Coronary artery (tissue), 2 donors: ENCODE results near the gene GPRIN1.

Experiments used
- DNase-seq: peaks from one replicate; pipeline ENCODE4 v3.0.0-alpha.2; 2017; ENCODE audit warnings: low spot score
- H3K27ac ChIP-seq, 2 donors: fragments of 200-600 bp; sonication (generic); one replicate each; pipeline ENCODE4 v1.5.1; 2016 to 2019
- H3K4me3 ChIP-seq: fragments of 200-600 bp; sonication (generic); 2 replicates; pipeline ENCODE4 v1.5.1; 2016; ENCODE audit warnings: mild to moderate bottlenecking, moderate library complexity
- TF ChIP-seq, protein P1 (sequence below): fragments of 200-600 bp; sonication (generic); IDR thresholded peaks from one replicate; pipeline ENCODE4 v1.5.1; 2019; ENCODE audit warnings: antibody characterized with exemption

Gene GPRIN1

DNA sequence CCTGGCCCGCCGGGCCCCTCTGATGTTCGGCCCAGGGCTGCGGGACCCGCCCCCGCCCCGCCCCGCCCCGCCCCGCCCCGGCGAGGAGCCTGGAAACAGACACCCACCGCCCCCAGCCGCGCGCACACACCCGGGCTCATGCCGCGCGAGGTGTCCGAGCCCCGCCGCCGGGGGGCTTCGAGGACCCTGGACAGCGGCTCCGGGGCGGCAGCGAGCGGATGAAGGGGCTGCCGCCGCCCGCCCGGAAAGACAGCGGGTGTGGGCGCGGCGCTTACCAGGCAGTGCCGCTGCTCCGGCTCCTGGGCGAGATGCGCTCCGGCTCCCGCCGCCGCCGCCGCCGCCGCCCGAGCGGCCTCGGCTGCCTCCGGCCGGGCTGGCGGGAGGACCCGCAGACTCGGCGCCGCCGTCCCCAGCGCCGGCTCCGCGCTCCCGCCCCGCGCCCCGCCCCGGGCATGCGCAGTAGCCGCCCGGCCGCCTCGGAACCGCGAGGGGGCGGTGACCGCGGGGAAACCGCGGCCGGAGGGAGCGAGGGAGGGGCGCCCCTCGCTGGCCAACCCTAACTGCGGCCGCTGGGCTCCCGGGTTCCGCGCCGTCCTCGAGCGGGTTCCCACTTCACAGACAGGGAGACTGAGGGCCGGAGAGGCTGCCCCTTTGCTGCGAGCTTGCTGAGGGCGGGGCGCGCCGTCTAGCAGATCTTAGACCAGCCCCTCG, at the start of gene GPRIN1:
Gene GPRIN1, minus strand, starts transcription at position 433 of the 711 bp plus-strand sequence. CDS start 10,322 bp downstream, outside the sequence.
- Histone ChIP-seq H3K27ac (no peak within 1 kb of the TSS), H3K4me3 (peak within 1 kb of the TSS; percentile 78)
- no peak for DNase-seq
- TF ChIP-seq, protein P1, sequence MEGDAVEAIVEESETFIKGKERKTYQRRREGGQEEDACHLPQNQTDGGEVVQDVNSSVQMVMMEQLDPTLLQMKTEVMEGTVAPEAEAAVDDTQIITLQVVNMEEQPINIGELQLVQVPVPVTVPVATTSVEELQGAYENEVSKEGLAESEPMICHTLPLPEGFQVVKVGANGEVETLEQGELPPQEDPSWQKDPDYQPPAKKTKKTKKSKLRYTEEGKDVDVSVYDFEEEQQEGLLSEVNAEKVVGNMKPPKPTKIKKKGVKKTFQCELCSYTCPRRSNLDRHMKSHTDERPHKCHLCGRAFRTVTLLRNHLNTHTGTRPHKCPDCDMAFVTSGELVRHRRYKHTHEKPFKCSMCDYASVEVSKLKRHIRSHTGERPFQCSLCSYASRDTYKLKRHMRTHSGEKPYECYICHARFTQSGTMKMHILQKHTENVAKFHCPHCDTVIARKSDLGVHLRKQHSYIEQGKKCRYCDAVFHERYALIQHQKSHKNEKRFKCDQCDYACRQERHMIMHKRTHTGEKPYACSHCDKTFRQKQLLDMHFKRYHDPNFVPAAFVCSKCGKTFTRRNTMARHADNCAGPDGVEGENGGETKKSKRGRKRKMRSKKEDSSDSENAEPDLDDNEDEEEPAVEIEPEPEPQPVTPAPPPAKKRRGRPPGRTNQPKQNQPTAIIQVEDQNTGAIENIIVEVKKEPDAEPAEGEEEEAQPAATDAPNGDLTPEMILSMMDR = no peak

DNA sequence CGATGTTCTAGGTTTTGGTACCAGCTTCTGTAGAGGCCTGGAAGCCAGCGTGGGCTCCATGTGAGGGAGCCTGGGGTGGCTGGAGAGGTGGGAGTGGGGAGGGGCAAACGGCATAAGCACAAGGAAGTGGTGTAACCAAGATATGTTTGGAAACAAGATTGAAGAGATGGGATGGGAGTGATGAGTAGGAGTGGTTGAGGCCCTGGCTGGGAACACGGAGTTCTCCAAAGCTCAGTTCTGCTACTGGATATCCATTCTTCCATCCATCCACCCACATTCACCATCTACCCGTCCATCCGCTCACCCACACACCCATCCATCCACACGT, 49.5 kb upstream of the GPRIN1 start:
- Histone ChIP-seq H3K27ac (no peak overlapping the region), H3K4me3 (no peak overlapping the region)
- TF ChIP-seq, protein P1 = no peak
- DNase-seq = no peak

DNA sequence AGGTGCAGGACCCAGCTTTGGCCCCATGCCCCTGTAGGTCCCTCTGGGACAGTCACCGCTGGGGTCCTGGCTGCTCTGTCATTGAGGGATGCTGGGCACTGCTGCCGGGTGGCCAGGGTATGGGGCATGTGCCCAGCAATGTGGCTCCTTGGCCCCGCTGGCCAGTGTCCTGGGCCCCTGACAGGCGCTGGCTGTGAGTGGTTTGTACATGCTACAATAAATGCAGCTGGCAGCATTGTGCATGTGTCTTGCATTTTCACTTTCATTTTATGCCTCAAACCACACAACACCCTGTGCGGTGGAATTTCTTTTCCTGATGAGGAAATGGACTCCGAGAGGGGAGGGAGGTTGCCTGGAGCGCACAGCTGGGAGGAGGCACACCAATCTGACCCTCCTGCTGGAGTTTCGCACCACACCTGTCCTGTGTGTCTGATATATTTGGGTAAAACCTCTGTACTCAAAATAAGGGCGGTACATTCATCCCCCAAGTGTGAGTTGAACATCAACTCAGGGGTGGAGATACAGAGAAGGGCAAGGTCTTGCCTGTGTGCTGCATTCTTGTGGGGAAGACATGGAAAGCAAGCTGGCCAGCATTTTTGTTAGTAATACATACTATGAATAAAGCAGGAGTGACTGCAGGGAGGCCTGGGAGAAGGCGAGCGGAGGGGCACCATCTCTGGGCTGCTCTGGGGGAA, 49.0 kb upstream of the GPRIN1 start:
- TF ChIP-seq, protein P1 = no peak
- H3K4me3 ChIP-seq = peak overlapping the region; percentile 28
- DNase-seq = no peak
- no peak overlapping the region for H3K27ac ChIP-seq

DNA sequence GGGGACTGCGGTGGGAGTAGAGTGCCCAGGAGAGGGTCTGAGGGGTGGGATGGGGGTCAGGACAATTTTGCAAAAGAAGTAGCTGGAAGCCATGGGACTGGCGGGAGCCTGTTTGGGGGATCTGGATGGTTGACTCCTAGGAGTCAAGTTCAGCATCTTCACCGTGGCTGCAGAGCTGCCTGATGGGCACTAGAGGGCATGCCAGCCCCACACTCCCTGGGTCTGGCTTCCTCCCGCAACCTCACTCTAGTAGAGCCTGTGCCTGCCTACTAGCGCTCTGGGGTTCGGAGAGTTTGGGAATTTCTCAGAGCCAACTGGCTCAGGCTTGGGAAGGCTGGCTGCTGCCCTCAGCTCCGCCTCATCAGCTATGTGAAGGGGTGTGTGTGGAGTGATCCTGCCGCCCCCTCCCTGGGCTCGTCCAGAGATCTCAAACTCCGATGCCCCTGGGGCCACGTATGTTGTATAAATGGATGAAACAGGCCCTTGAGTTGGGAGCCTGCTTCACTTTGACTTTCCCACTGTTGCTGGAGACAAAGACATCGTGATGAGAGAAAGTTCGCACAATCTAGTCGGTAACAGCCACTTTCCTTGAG, 48.1 kb upstream of the GPRIN1 start:
- TF ChIP-seq, protein P1 = peak; percentile 62
- DNase-seq = no peak
- no peak overlapping the region for H3K27ac ChIP-seq
- H3K4me3 ChIP-seq = no peak overlapping the region

DNA sequence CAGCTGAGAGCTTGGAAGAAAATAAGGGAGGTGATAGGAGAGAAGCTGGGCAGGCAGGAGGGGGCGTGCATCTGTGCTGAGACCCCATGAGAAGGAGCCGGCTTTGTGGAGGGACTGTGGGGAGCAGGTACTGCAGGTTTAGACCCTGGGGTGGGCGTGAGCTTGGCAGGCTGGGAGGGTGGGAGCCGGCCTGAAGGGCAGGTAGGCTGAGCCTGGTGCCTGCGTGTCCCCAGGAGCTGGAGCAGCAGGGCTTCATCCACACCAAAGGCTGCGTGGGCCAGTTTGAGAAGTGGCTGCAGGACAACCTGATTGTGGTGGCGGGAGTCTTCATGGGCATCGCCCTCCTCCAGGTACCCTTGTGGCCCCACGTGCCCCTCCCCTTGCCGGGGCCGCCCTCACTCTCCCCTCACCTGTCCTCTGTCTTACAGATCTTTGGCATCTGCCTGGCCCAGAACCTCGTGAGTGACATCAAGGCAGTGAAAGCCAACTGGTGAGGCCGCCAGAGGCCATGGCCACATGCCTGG, 46.6 kb upstream of the GPRIN1 start:
- no peak for DNase-seq
- H3K4me3 ChIP-seq = no peak overlapping the region
- TF ChIP-seq, protein P1 = no peak
- no peak overlapping the region for H3K27ac ChIP-seq

DNA sequence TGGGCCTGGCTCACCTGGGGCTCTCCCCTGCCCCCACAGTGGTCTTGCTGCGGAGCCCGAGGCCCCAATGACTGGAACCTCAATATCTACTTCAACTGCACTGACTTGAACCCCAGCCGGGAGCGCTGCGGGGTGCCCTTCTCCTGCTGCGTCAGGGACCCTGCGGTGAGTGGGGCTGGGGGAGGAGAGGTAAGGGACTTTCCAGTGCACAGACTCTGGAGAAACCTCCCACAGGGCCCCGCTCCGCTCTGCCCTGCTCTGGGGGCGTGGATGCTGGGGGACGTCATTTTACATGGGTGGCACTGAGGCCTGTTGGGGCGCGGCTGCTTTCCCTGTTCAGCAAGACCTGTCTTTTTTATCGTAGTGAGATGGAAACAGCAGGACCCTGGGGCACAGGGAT, 44.9 kb upstream of the GPRIN1 start:
- Histone ChIP-seq H3K27ac (no peak overlapping the region), H3K4me3 (no peak overlapping the region)
- DNase-seq = no peak
- TF ChIP-seq, protein P1 = no peak
